ENCODE measurements around the gene HLA-DPA1. TPM values are rescaled to one million over a fixed set of nuclear protein-coding genes. Genes with fewer than 3 reads are reported as not detected.

Gene HLA-DPA1
- total and polyA plus RNA-seq, 2 donors (not counting 1 experiment from before 2014, with no cell fraction given), result 1.5 to 9.1 TPM

- no peak overlapping the region for H3K9ac ChIP-seq (ENCODE audit: insufficient read depth, low read length)
- no peak overlapping the region for H3K4me3 ChIP-seq (replicated peaks in 1 of 4; ENCODE audit: control extremely low read depth in 1 of 4, insufficient read depth in 1 of 4, low read depth in 3 of 4, low read length in 4 of 4)
- H3K36me3 ChIP-seq (ENCODE audit: control insufficient read depth, insufficient read depth, low read length), result no peaks in the 10 kb centered on the region
- H3K79me2 ChIP-seq (ENCODE audit: control insufficient read depth, insufficient read depth, low read length), result no peaks in the 10 kb centered on the region
- H4K20me1 ChIP-seq (ENCODE audit: control insufficient read depth, extremely low read depth, insufficient read depth, low read length), result no peaks in the 10 kb centered on the region
- peaks cover 3% of the 10 kb centered on the region for H3K27me3 ChIP-seq (ENCODE audit: control insufficient read depth, insufficient read depth, low read length)
- no peak overlapping the region for H2AFZ ChIP-seq (ENCODE audit: low read length)
- no peaks in the 10 kb centered on the region for H3K9me3 ChIP-seq (ENCODE audit: control insufficient read depth, insufficient read depth, low read depth, low read length)
- TF ChIP-seq CTCF (conservative IDR thresholded peaks at IDR 0.05 in 1 of 2, IDR thresholded peaks at IDR 0.05 in 1 of 2; ENCODE audit: low read depth in 1 of 2, low read length in 2 of 2) (no peak), EZH2 (IDR thresholded peaks at IDR 0.05; ENCODE audit: low read length, missing control alignments) (no peak)
- H3K27ac ChIP-seq (ENCODE audit: insufficient read depth, low read length), result no peak overlapping the region
- no peak for DNase-seq (ENCODE audit: low read depth in 2 of 2)
- peaks cover 2% of the 10 kb centered on the region for H3K4me1 ChIP-seq (ENCODE audit: control insufficient read depth, extremely low read depth, insufficient read depth, low read length)
- no peak overlapping the region for H3K4me2 ChIP-seq (ENCODE audit: extremely low read depth, insufficient read depth, low read length)
Observed at GRCh38 chr6:33075208-33075567, 1.7 kb upstream of the HLA-DPA1 start.

DNA sequence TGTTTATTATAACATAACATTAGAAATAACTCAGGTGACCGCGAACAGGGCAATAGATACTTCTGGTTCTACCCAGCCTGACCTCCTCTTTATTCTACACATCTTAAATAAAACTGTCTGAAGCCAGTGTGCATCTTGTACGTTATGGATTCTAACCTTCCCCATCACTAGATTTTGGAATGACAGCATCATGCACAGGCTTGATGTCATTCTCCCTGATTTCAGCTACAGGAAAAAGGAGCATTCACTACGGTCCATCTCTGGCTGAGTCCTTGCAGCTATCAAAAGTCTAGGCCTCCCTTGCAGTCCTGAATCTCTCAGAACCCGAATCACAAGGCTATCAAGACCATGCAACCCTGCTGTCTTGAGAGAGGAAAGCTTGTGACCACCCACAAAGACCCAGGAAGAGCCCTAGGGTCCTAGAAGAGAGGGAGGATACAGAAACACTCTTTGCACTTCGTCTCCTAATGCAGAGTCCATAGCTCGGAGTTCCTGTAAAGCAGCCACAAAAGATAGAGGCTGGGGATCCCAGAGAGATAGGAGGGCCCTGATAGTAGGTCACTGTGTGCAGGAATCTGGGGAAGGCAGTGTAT lies 845 bp downstream of the HLA-DPA1 start:
- Histone ChIP-seq H3K36me3 (ENCODE audit: control insufficient read depth, insufficient read depth, low read length) (no peaks in the 10 kb centered on the region), H3K27ac (ENCODE audit: insufficient read depth, low read length) (no peak overlapping the region), H3K9me3 (ENCODE audit: control insufficient read depth, insufficient read depth, low read depth, low read length) (no peaks in the 10 kb centered on the region), H3K27me3 (ENCODE audit: control insufficient read depth, insufficient read depth, low read length) (peaks cover 3% of the 10 kb centered on the region), H2AFZ (ENCODE audit: low read length) (no peak overlapping the region), H3K9ac (ENCODE audit: insufficient read depth, low read length) (no peak overlapping the region), H3K79me2 (ENCODE audit: control insufficient read depth, insufficient read depth, low read length) (no peaks in the 10 kb centered on the region), H3K4me2 (ENCODE audit: extremely low read depth, insufficient read depth, low read length) (no peak overlapping the region), H4K20me1 (ENCODE audit: control insufficient read depth, extremely low read depth, insufficient read depth, low read length) (no peaks in the 10 kb centered on the region), H3K4me1 (ENCODE audit: control insufficient read depth, extremely low read depth, insufficient read depth, low read length) (no peaks in the 10 kb centered on the region), H3K4me3 (replicated peaks in 1 of 4; ENCODE audit: control extremely low read depth in 1 of 4, insufficient read depth in 1 of 4, low read depth in 3 of 4, low read length in 4 of 4) (no peak overlapping the region)
- no peak for TF ChIP-seq CTCF (conservative IDR thresholded peaks at IDR 0.05 in 1 of 2, IDR thresholded peaks at IDR 0.05 in 1 of 2; ENCODE audit: low read depth in 1 of 2, low read length in 2 of 2)
- TF ChIP-seq EZH2 (IDR thresholded peaks at IDR 0.05; ENCODE audit: low read length, missing control alignments), result no peak
- no peak for DNase-seq (ENCODE audit: low read depth in 2 of 2)

DNA sequence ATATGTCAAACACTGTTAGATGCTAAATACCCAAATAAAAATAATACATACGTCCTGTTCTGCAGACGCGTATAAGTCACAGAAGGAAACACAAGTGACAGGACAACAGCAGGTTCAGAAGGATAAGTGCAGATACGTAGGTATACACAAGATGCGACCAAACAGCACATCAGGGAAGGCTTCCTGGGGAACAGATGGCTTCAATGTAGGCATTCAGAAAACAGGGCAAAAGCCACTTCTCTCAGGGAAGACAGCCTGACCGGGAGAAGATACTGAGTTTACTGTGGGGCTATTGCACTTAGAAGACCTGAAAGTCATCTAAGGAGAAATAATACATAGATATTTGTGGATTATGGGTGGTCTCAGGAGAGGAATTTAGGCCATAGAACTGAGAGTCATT lies 1.9 kb downstream of the HLA-DPA1 start:
- Histone ChIP-seq H3K36me3 (ENCODE audit: control insufficient read depth, insufficient read depth, low read length) (no peaks in the 10 kb centered on the region), H2AFZ (ENCODE audit: low read length) (no peak overlapping the region), H3K27me3 (ENCODE audit: control insufficient read depth, insufficient read depth, low read length) (peaks cover 3% of the 10 kb centered on the region), H3K79me2 (ENCODE audit: control insufficient read depth, insufficient read depth, low read length) (no peaks in the 10 kb centered on the region), H3K27ac (ENCODE audit: insufficient read depth, low read length) (no peak overlapping the region), H4K20me1 (ENCODE audit: control insufficient read depth, extremely low read depth, insufficient read depth, low read length) (no peaks in the 10 kb centered on the region), H3K9ac (ENCODE audit: insufficient read depth, low read length) (no peak overlapping the region), H3K4me1 (ENCODE audit: control insufficient read depth, extremely low read depth, insufficient read depth, low read length) (no peaks in the 10 kb centered on the region), H3K4me2 (ENCODE audit: extremely low read depth, insufficient read depth, low read length) (no peak overlapping the region), H3K4me3 (replicated peaks in 1 of 4; ENCODE audit: control extremely low read depth in 1 of 4, insufficient read depth in 1 of 4, low read depth in 3 of 4, low read length in 4 of 4) (no peak overlapping the region), H3K9me3 (ENCODE audit: control insufficient read depth, insufficient read depth, low read depth, low read length) (no peaks in the 10 kb centered on the region)
- no peak for DNase-seq (ENCODE audit: low read depth in 2 of 2)
- no peak for TF ChIP-seq EZH2 (IDR thresholded peaks at IDR 0.05; ENCODE audit: low read length, missing control alignments)
- no peak for TF ChIP-seq CTCF (conservative IDR thresholded peaks at IDR 0.05 in 1 of 2, IDR thresholded peaks at IDR 0.05 in 1 of 2; ENCODE audit: low read depth in 1 of 2, low read length in 2 of 2)
